CD4-positive, alpha-beta T cell treated with Interleukin-17A for 1 hour (primary cell): ENCODE data around the gene AJAP1.
"Not testable (repeated sequence)": the region's sequence is repeated elsewhere in the genome, so short reads cannot be mapped to it uniquely, and the experiment has no call there.

Experiments used
- DNase-seq: peaks from one replicate; pipeline ENCODE4 v3.0.0-alpha.2; 2020

AJAP1 gene, protein sequence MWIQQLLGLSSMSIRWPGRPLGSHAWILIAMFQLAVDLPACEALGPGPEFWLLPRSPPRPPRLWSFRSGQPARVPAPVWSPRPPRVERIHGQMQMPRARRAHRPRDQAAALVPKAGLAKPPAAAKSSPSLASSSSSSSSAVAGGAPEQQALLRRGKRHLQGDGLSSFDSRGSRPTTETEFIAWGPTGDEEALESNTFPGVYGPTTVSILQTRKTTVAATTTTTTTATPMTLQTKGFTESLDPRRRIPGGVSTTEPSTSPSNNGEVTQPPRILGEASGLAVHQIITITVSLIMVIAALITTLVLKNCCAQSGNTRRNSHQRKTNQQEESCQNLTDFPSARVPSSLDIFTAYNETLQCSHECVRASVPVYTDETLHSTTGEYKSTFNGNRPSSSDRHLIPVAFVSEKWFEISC

DNA sequence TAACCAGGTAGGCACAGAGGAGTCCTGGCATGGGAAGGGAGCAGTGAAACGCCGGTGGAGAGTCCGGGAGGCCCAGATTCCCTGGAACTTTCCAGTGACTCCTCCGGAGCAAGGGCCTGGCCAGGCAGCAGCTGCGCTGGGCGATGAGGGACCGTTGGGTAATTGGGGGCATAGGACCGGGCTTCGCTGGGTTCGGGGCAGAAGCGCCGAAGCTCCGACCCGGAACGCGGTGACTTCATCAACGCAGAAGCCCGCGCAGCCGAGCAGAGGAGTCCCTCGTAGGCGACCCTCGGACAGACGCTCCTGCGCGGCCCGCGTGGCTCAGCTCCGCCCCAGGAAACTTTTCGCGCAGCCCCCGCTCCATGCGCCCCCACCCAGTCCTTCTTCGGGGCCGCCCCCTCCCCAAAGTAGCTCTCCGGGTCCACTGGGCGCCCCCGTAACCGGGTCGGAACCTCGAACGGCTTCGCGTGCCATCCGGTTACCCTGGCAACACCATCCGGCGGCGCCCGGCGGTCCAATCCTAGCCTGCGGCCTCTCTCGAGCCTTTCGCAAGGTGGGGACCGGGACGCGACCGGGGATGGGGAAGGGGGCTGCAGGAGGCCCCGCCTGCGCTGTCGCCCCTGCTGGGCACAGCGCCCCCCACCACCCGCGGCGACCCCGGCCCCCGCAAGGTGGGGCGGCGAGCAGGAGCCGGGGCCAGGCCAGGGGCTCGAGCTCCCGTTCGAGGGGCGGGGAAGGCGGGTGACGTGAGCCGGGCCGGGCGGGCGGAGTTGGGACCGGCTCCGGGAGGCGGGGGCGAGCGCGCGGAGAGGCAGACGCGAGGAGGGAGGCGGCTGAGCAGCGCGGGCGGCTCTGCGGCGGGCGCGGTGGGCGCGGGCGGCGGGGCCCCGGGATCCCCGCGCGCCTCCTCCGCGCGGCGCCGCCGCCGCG lies at the start of gene AJAP1:
Gene AJAP1 (plus strand): TSS at position 814 of the 930 bp plus-strand sequence. CDS start 817 bp downstream, outside the sequence.
- no peak for DNase-seq

DNA sequence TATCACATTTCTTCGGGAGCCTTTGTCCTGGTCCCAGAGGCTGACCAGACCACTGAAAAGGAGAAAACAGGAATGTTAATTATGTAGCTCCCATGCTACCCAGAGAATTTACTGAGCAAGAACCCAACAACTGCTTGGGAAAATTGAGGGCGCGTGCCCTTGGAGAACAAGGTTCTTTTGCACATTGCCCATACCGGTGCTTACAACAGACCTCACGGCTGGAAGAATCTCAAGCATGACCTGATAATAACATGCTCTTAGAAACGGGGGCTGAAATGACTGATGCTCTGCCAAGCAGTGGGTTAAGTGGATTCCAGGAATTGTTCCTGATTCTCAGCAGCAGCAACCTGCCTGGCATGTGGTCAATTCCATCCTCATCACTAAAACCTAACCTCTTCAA lies 49.3 kb upstream of the AJAP1 start:
- DNase-seq = no peak

DNA sequence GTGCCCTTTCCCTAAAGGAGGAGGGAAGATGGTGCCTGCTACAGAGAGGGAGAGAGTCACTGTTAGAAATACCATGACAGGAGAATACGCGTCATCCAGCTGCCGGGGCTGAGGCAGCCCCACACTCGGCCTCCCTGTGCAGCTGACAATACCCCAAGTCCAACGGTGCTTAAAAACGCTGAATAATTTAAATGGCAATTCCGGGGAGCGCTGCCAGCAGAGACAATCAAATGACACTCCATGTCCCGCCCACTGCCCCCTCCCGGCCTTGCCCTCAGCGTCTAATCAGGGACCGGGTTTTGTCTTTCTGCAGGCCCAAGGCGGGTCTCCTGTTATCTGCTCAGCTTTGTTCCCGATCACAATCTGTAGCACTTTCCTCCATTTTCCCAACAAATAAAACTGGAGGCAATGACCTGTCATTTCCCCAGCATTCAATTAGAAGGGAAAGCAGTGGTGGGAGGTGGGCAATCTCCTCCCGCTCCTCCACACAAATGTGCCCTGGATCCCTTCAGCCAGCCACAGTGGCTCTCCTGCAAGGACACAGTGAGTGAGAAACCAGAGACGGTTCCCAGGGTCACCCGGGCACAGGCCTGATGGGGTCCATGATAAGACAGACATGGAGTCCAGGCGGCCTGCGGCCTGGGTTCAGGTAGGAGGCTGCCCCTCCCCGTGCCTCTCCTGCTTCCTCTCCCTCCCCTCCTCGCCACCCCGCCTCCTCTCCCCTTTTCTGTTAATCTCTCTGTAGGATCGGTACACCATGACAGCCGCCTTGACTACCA lies 42.7 kb upstream of the AJAP1 start:
- DNase-seq = no peak

DNA sequence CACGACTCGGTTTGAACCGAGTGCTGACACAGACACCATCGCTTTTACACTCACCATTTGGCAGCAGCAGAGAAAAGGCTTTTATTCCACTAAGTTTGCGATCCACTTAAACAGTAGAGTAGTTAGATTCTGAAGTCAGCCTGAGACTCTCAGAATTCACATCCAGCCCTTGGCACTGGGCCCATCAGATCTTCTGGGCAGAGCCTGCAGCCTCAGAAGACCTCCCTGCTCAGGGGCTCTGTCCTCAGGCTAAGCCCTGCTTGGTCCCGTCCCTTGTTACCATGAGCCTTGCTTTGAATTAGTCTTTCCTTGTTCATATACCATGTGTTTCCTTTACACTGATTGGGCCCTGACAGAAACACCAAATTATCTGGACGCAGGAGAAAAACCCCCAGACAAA lies 41.4 kb upstream of the AJAP1 start:
- no peak for DNase-seq

DNA sequence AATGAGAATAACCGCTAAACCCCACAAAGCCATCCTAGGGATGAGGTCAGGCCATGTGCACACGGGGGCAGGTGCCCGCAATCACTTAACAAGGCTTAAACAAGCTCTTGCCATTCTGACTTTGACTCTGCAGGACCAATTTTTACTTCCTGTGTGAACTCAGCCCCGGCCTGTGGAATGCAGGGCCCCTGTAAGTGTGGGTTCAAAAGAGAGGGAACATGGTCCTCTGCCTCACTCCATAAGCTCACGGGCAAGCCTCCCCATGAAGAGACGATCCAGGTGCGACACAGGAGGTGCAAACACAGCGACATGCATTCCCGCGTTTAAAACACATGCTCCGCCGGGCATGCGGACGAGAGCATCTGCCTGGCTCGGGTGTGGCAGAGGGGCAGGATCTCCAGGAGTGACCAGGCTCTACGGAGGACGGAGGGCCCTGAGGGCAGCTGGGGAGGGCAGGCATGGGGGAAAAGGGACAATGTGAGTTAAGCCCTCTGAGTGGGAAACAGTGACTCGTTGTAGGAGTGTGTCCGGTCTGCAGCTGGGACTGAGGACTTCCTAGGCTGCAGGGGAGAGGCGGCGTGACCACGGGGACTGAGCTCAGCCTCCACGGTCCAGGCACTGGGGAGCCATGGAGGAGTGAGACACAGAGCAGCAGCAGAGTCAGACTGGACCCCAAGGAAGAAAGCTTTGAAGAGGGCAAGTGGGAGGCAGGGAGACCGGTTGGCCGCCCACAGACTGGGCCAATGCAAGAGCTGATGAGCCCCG lies 40.6 kb upstream of the AJAP1 start:
- no peak for DNase-seq

DNA sequence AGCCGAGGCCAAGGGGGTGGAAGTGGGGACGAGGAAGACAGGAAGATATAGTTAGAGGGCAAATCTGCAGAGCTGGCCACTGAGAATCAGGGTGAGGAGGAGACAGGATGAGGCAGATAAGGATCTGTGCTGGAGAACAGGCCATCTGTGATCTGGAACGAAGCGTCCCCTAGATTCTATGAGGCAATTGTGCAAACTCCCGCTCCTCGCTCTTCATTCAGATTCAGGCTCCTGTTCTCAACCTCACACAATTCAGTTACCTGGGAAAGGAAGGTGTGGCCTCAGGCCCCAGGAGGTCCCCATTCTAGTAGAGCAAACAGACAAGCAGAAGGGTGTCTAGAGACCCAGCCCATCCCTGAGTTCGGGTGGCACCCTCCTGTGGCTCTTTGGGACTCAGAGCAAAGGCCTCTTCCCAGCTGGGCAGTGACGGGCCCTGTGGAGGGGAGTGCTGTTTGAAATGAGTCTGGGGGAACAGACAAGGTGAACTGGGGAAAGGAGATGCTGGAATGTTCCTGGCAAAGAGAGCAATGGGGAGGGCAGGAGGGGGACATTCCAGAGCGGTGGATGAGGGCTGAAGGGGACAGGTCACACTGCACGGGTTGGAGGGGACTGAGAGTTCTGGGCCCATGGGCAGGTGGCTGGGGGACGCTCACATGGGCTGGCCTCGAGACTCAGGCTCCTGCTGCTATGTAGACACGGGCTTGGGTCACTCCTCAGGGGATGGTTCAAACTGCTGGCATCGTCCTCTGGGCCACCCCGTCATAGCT lies 39.9 kb upstream of the AJAP1 start:
- DNase-seq = no peak

DNA sequence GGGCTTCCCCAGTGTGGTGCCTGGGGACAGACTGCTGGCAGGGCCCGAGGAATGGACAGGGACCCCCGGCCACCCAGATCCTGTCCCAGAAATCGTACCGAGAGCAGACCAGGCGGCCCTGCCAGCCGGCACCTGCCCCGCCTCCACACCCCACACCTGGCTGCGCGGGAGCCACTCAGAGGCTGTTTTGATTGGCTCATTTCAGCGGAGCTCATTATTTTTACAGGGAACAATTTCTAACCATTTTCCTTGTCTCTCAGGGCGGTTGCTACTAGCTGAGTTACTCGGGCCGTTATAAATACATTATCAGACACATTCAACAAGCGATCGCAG lies 39.3 kb upstream of the AJAP1 start:
- no peak for DNase-seq

DNA sequence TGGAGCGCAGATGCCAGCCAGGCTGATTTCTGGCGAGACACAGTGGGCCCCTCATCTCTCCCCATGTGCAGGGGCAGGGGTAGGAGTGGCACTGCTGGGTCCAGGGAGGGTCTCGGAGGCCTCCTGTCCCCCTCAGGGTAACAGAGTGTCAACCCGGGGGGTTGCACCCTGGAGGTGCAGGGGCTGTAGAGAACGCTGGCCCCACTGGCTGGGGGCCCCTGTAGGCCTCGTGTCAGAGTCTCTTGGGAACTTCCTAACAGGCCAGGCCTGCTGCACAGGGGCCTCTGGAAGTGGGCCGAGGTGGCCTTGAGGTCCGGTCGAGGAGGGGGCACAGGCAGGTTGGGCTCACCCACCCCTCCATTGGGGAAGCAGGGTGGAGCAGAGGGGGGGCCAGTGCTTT lies 38.9 kb upstream of the AJAP1 start:
- DNase-seq = no peak

DNA sequence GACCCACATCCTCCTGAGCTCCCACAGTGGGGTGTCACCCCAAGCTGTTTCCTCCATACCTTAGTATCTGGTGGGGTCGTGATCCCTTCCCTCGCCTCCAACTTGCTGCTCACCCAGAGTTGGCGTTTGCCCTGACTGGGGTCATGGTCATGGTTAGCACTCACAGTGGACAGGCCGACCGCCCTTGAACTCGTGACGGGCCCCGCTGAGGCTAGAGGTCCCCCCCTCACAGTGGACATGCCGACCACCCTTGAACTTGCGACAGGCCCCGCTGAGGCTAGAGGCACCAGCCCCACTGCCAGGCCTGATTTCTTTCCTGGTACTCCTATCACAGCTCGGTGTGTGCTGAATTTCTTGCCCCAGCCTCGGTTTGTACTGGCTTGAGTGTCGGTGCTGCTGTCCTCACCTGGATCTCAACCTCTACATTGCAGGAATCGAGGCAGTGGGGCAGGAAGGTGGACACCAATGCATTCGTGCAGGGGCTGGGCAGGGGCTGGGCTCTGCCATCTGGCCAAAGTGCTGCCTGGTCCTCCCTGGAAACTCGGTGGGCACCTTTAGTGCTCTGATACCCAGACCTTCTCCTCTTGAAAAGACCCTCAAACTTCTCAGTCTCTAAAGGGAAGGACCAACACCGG lies 37.5 kb upstream of the AJAP1 start:
- DNase-seq = no peak

DNA sequence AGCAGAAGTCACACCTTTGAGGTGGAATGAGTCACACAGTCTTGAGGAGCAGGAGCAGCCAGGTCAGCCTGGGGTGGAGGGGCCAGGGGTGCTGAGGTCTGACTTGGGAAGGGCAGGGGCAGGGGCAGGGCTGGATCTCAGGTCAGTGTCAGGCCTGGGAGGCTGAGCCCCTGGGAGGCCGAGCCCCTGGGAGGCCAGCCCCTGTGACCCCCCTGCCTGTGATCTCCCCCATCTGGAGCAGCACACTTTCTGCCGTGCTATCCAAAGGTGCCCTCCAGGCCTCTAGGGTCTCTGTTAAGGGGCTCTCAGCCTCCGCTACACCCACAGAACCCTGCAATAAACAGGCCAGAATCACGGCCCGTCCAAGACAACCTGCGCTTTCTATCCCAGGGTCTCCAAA lies 36.9 kb upstream of the AJAP1 start:
- no peak for DNase-seq

DNA sequence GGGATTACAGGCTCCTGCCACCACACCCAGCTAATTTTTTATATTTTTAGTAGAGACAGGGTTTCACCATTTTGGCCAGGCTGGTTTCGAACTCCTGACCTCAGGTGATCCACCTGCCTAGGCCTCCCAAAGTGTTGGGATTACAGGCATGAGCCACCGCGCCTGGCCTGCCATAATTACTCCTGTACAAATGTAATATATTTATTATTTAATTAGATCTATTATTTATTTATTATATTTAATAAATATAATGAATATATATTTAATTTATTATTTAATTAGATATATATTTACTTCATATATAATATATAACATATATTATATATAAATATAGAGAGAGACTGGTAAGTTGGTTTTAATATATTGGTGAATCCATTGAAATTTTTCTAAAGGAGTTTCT lies 35.6 kb upstream of the AJAP1 start:
- DNase-seq = not testable (repeated sequence)

DNA sequence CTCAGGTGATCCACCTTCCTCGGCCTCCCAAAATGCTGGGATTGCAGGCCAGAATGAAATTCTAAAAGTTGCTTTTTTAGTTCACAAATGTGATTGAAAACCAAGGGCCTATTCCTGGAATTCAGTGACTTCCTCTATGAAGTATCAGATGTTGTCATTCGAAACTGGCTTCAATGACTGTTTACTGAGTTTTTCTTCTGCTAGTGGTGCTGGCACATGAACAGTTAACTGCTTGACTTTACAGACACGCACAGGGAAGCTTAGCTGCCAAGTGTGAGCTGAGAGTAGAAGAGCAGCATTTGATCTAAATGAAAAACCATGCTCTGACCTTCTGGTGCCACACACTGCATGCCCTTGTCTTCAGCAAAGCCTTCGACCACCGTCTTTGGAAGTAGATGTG lies 32.8 kb upstream of the AJAP1 start:
- no peak for DNase-seq

DNA sequence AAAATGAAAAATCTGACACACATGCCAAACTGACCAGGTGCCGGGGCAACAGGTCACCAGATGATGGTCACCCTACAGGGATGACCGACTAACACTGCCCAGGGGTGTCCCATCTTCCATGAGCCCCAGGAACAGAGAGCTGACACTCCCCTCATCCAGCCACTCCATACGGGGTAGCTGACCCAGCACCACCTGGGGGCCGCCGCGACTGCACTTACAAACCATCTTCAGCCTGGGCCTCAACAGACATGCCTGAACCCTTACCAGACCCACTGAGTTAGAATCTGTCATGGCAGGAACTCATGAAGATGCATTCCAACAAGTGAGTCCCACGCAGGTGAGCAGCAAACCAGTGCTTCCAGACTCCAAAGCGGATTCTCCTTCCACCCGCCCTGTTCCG lies 31.6 kb upstream of the AJAP1 start:
- DNase-seq = no peak

DNA sequence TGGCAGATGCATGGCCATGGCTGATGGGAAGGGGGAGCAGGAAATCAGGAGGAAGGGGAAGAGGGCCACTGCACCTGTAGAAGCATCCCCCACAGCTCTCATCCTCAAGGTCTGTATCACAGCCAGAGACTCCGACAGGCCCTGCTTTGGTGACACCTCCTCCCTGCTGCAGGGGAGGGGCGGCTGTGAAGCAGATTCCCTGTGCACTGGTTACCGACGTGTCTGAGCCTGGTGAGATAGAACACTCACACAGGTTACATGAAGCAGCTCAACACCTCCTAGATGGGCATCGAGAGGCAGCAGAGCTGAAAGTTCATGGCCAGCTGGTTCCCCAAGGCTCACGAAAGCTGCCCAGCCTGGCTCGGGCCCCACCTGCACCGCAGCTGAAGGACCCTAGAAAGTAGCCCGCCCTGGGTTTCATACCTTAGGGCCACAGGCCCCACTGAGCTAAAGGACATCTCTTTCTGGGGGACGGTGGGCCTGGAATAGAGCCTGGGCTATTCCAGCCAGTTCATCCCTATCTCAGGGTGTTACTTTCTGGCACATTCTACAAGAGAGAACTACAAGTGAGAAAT lies 30.2 kb upstream of the AJAP1 start:
- no peak for DNase-seq

DNA sequence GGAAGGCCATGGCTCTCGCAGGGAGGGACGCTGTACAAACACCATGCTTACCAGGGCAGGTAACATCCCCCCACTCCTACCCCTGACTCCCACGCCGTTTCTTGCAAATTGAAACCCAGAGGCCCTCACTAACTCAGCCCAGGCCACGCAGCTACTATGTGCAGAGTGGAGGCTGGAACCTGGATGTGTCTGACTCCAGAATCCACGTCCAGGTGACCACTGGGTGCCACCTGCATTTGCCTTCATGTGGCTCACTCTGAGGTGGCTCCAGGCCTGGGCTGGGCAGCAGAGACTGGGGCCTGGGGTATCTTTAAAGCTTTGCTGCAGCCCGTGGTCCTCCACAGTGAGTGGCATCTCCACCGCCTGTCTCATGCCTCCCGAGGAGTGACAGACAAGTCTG lies 29.6 kb upstream of the AJAP1 start:
- DNase-seq = no peak

DNA sequence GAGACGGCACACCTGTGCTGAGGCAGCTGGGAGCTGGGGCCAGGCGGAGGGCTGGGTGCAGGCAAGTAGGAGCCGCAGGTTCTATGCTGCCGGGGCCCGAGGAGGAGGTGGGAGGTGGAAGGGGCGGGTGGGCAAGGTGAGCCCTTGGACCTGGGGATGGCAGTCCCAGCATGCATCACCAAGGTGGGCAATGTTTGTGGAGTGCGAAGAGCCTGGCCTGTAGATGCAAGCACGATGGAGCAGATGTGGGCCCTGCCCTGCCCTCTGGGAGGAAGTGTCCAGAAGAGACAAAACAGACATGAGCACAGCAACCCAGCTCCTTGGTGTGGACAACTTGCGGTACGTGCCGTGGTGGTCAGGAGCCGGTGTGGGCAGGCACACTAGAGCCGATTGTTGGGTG lies 28.3 kb upstream of the AJAP1 start:
- no peak for DNase-seq

DNA sequence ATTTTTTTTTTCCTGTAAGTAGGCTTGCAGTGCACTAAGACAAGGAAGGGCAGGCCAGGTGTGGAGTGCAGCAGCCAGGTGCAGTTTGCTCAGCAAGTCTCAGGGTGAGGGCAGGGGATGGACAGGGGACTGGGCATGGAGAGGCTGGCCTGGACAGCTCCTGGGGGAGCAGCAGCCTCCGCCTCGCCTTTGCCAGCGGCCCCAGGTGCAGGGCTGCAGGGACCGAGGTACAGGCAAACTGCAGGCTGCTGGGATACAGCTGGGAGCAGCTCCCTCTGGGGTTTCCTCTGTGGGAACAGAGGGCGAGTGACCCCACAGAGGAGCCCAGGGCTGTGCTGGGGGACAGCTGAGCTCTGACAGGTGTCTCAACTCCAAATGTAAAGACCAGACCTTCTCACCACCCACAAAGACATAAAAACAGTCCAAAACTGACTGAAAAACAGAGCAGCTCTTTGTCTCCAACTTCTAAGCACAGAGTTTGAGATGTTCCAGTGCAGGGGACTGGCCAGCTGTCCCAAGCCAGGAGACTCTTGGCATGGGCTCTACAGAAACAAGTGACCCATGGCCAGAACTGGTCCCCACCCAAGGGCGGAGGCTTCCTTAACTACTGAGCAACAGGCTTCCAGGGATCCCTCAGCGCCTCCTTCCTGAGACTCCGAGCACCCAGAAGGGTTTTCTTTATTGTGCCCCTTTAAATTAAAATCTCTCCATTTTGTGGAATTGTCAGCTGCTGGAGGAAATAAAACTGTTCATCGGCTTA lies 27.7 kb upstream of the AJAP1 start:
- no peak for DNase-seq

DNA sequence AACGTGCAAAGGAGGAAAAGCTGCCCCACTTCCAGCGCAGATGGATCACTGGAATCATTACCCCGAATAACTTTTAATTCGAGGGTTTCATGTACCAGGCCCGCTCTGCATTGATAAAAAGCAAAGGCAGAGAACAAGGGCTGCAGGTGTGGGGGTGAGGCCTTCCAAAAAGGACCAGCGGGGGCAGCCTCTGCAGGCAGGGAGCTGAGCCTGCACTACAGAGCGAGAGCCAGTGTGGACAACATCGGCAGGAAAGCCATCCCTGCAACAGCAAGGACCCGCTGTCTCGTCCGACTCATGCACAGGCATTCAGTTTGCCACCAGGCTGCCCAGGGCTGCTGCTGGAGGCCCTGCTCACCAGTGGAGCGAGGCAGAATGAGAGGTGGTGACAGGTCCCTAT lies 27.1 kb upstream of the AJAP1 start:
- DNase-seq = no peak

DNA sequence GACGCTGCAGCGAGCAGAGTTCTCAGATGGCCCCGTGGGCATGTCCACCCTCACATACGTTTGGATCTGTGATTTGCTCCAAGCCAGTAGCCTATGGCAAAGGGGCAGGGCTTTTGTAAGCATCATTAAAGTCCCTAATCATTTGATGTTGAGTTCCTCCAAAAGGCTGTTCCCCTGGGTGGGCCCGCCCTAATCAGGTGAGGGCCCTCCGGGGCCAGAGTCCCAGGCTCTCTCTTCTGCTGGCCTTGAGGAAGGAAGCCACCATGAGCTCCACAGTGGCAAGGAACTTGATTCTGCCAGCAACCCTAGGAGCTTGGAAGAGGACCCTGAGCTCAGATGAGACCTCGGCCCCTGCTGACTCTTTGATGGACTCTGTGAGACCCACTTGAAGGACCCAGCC lies 25.4 kb upstream of the AJAP1 start:
- no peak for DNase-seq

DNA sequence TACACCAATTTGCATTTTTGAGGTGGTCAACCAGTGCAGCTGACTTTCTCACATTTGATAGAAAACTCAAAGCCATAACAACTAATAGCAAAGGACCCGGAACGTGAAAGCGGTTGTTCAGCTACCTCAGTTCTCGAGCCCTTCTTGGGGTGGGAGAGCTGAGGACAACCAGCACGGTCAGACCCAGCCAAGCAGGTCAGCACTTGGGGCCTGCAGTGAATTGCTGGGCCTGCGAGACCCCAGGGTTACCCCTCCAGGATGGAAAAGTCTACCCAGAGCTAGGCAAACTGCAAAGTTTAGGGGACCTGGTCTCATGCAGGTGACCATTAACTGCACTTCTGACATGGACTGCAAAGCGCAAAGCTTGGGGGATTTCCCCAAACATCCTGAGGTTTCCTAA lies 23.8 kb upstream of the AJAP1 start:
- DNase-seq = no peak
